SK-N-SH (cell line): ENCODE data around the gene NDOR1. TPM values are rescaled to one million over a fixed set of nuclear protein-coding genes. Genes with fewer than 3 reads are reported as not detected.

Experiments used
- CTCF ChIA-PET: fragments of 300-600, 350-600 bp; formaldehyde crosslinking; extraction: SDS; loops from one replicate; lab custom pipeline; 2021; lab: Yijun Ruan, JAX
- POLR2A ChIA-PET: fragments of 350-600 bp; sonication (Branson Sonifier 250); formaldehyde crosslinking; extraction: SDS; loops from one replicate; lab custom pipeline; 2020; ENCODE audit warnings: antibody characterized with exemption, inconsistent platforms; lab: Yijun Ruan, JAX
- DNase-seq: peaks from one replicate; pipeline ENCODE4 v3.0.0; 2012
- H2AFZ ChIP-seq: fragments of 200-600 bp; sonication (generic); 2 replicates; pipeline ENCODE4 v1.8.1; 2016; ENCODE audit warnings: antibody characterized with exemption, mild to moderate bottlenecking, low read depth
- H3F3A ChIP-seq: fragments of 200-600 bp; sonication (generic); replicated peaks from 2 replicates; pipeline ENCODE3; 2016; ENCODE audit warnings: antibody characterized with exemption, mild to moderate bottlenecking; ENCODE audit not compliant: insufficient read depth
- H3K27ac ChIP-seq, 2 experiments: fragments of 200-500 bp in 1 of 2; fragments of 200-600 bp in 1 of 2; sonication (Bioruptor generic) in 1 of 2; sonication (generic), shearing (Covaris generic) in 1 of 2; 2 replicates each; pipeline versions ENCODE4 v1.5.1 to v1.6.1; 2014 to 2016; ENCODE audit warnings: low read depth in 2 of 2, inconsistent platforms in 1 of 2, low read length in 1 of 2, mild to moderate bottlenecking in 1 of 2, mixed read lengths in 1 of 2
- H3K27me3 ChIP-seq: fragments of 200-600 bp; sonication (generic), shearing (Covaris generic); 2 replicates; pipeline ENCODE4 v1.6.1; 2016; ENCODE audit warnings: mixed run types; ENCODE audit not compliant: insufficient read depth
- H3K36me3 ChIP-seq, 2 experiments: fragments of 200-500 bp in 1 of 2; fragments of 200-600 bp in 1 of 2; sonication (Bioruptor generic) in 1 of 2; sonication (generic) in 1 of 2; replicated peaks in 1 of 2; 2 replicates each; pipeline versions ENCODE3 to v1.5.1; 2014 to 2016; ENCODE audit warnings: low read length in 1 of 2, mild to moderate bottlenecking in 1 of 2; ENCODE audit not compliant: insufficient read depth in 2 of 2, control insufficient read depth in 1 of 2
- H3K4me1 ChIP-seq, 2 experiments: fragments of 200-500 bp in 1 of 2; fragments of 200-600 bp in 1 of 2; sonication (Bioruptor generic) in 1 of 2; sonication (generic), shearing (Covaris generic) in 1 of 2; 2 replicates each; pipeline versions ENCODE4 v1.5.1 to v1.6.1; 2014 to 2016; ENCODE audit warnings: low read depth in 1 of 2, low read length in 1 of 2, mixed run types in 1 of 2; ENCODE audit not compliant: insufficient read depth in 2 of 2, control insufficient read depth in 1 of 2
- H3K4me2 ChIP-seq: fragments of 200-600 bp; sonication (generic), shearing (Covaris generic); 2 replicates; pipeline ENCODE4 v1.6.1; 2017; ENCODE audit warnings: mixed run types
- H3K4me3 ChIP-seq, 2 experiments: fragments of 200-500 bp in 1 of 2; fragments of 200-600 bp in 1 of 2; sonication (Bioruptor generic) in 1 of 2; sonication (generic), shearing (Covaris generic) in 1 of 2; 2 replicates each; pipeline versions ENCODE4 v1.5.1 to v1.8.1; 2014 to 2016; ENCODE audit warnings: low read depth in 2 of 2, inconsistent platforms in 1 of 2, low read length in 1 of 2, mild to moderate bottlenecking in 1 of 2, mixed read lengths in 1 of 2, moderate library complexity in 1 of 2
- H3K79me2 ChIP-seq: fragments of 200-600 bp; sonication (generic); 2 replicates; pipeline ENCODE4 v1.8.1; 2017; ENCODE audit warnings: mild to moderate bottlenecking; ENCODE audit not compliant: insufficient read depth
- H3K9ac ChIP-seq: fragments of 200-600 bp; sonication (generic); 2 replicates; pipeline ENCODE4 v1.6.1; 2017; ENCODE audit warnings: mixed run types
- H3K9me2 ChIP-seq: fragments of 200-600 bp; sonication (generic); 2 replicates; pipeline ENCODE4 v1.6.1; 2017; ENCODE audit warnings: mixed run types
- H3K9me3 ChIP-seq: fragments of 200-600 bp; sonication (generic); 2 replicates; pipeline ENCODE4 v1.6.1; 2017; ENCODE audit warnings: mixed run types, mild to moderate bottlenecking, moderate library complexity
- H4K20me1 ChIP-seq: fragments of 200-600 bp; sonication (generic); 2 replicates; pipeline ENCODE4 v1.6.1; 2017; ENCODE audit warnings: mild to moderate bottlenecking, mixed run types; ENCODE audit not compliant: insufficient read depth
- CHD2 ChIP-seq: fragments of 150-350 bp; IDR thresholded peaks from 2 replicates; pipeline ENCODE4 v1.6.1; 2018; ENCODE audit warnings: low read length; ENCODE audit not compliant: partially characterized antibody
- CTCF ChIP-seq: fragments of 200-600 bp; sonication (generic); IDR thresholded peaks from 2 replicates; pipeline ENCODE4 v1.6.1; 2017; ENCODE audit warnings: antibody characterized with exemption, mild to moderate bottlenecking, moderate library complexity
- EZH2phosphoT487 ChIP-seq: fragments of 200-600 bp; sonication (generic); IDR thresholded peaks from 2 replicates; pipeline ENCODE4 v1.6.1; 2017; ENCODE audit warnings: low read depth, mixed run types, mild to moderate bottlenecking, antibody characterized with exemption, moderate library complexity, borderline replicate concordance
- MXI1 ChIP-seq: IDR thresholded peaks from 2 replicates; pipeline ENCODE4 v1.6.1; 2012; ENCODE audit warnings: mild to moderate bottlenecking, low read depth, low read length, improper control_type of control experiment
- NRF1 ChIP-seq: IDR thresholded peaks from 2 replicates; pipeline ENCODE4 v1.6.1; 2012; ENCODE audit warnings: low read depth, mild to moderate bottlenecking, low read length
- RAD21 ChIP-seq: IDR thresholded peaks from 2 replicates; pipeline ENCODE4 v1.6.1; 2012; ENCODE audit warnings: mild to moderate bottlenecking, low read length
- RCOR1 ChIP-seq: fragments of 150-350 bp; IDR thresholded peaks from 2 replicates; pipeline ENCODE4 v1.6.1; 2017; ENCODE audit warnings: antibody characterized with exemption, low read length
- SMC3 ChIP-seq: IDR thresholded peaks from 2 replicates; pipeline ENCODE4 v1.6.1; 2012; ENCODE audit warnings: low read depth, low read length, improper control_type of control experiment
- YY1 ChIP-seq: IDR thresholded peaks from 2 replicates; pipeline ENCODE4 v1.4.0; 2012; ENCODE audit warnings: low read depth, mild to moderate bottlenecking
- WGBS: methylation state at CpG from one replicate; pipeline ENCODE4 v1.1.6; 2017; ENCODE audit warnings: low lambda C conversion rate; 5-methylcytosine and 5-hydroxymethylcytosine counted together
- polyA plus RNA-seq, 3 experiments: library from polyadenylated mRNA; depleted of rRNA; stranded (reverse); fragments of >200 nt; gene quantifications; 2 replicates each; pipeline ENCODE4 v1.2.3, GENCODE V29; 2012
- TF ChIP-seq, protein P1 (sequence below): fragments of 150-350 bp; IDR thresholded peaks from 2 replicates; pipeline ENCODE4 v1.6.1; 2016; ENCODE audit warnings: mild to moderate bottlenecking, low read depth, low read length
- TF ChIP-seq, protein P2 (sequence below): IDR thresholded peaks from 2 replicates; pipeline ENCODE4 v1.4.0; 2012; ENCODE audit warnings: low read depth
- TF ChIP-seq, protein P3 (sequence below): IDR thresholded peaks from 2 replicates; pipeline ENCODE4 v1.4.0; 2012; ENCODE audit warnings: low read depth, borderline replicate concordance

Gene NDOR1
- polyA plus RNA-seq, 1 of the 3 experiments (the other 2 are of a cell fraction): 8.6 TPM

DNA sequence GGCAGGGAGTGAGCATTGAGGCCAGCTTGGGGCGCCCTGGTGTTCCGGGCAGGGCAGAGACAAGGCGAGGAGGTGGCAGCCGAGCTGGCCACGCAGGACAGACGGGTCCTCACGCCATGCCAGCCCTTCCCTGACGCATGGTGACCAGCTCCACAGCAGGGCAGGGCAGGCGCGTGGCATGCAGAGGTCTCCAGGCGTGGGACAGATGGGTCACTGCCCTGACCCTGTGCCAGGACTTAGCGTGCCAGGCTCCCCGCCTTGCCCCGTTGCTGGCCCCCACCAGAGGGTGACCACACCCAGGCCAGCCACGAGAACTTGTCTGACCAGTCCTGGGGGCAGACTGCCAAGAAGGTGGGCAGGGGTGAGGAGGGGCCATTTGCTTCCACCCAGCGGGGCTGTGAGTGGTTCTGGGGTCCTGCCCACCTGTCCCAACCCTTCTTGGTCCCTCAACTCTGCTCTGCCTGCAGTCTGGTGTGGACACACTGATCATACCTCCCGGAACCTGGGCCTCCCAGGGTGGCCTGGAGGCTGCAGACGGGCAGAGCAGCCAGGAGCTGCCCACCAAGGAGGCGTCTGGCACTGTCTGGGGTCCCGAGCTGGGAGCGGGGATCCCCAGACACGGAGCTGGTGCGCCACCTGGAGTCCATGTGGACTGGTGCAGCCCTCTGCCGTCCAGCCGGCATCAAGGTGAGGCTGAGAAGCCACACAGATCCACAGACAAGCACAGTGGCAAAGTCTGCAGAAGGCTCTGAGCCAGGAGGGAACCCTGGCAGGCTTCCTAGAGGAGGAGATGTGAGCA, 21.8 kb downstream of the NDOR1 start, which contains the start of gene RNF224:
Gene RNF224 (plus strand): TSS at position 449 of the 799 bp plus-strand sequence. CDS start 834 bp downstream, outside the sequence.
- no peaks in the 10 kb centered on the region for H3K9me2 ChIP-seq
- no peak within 1 kb of the TSS for H3K9ac ChIP-seq
- ChIA-PET POLR2A (interaction anchor here (1.0 to 1.5 kb wide), 7 partner anchors 13 to 120 kb away, joined by 3 to 8 read pairs (median 5); no protein-coding TSS in a partner anchor), CTCF (interaction anchor here (0.6 to 7.7 kb wide), 47 partner anchors 8 to 315 kb away, joined by 3 to 95 read pairs (median 5); partner anchors contain the start of genes ANAPC2, DPP7, LRRC26 and MAN1B1)
- no peaks in the 10 kb centered on the region for H3K79me2 ChIP-seq
- peaks cover 16% of the 10 kb centered on the region for H3F3A ChIP-seq
- no peaks in the 10 kb centered on the region for H3K36me3 ChIP-seq
- H2AFZ ChIP-seq: no peak within 1 kb of the TSS
- TF ChIP-seq SMC3: peak; percentile 81
- 0 out of 2 replicates have a peak, but pooled peaks have one; percentile 28 for TF ChIP-seq RCOR1
- TF ChIP-seq RAD21: peak; percentile 87
- TF ChIP-seq NRF1: no peak
- TF ChIP-seq, protein P1, sequence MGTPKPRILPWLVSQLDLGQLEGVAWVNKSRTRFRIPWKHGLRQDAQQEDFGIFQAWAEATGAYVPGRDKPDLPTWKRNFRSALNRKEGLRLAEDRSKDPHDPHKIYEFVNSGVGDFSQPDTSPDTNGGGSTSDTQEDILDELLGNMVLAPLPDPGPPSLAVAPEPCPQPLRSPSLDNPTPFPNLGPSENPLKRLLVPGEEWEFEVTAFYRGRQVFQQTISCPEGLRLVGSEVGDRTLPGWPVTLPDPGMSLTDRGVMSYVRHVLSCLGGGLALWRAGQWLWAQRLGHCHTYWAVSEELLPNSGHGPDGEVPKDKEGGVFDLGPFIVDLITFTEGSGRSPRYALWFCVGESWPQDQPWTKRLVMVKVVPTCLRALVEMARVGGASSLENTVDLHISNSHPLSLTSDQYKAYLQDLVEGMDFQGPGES: no peak
- peak; percentile 82 for TF ChIP-seq CTCF
- no peak for TF ChIP-seq MXI1
- no peak for TF ChIP-seq YY1
- TF ChIP-seq, protein P2, sequence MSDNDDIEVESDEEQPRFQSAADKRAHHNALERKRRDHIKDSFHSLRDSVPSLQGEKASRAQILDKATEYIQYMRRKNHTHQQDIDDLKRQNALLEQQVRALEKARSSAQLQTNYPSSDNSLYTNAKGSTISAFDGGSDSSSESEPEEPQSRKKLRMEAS: 0 out of 2 replicates have a peak, but pooled peaks have one; percentile 17
- no peak for TF ChIP-seq EZH2phosphoT487
- TF ChIP-seq, protein P3, sequence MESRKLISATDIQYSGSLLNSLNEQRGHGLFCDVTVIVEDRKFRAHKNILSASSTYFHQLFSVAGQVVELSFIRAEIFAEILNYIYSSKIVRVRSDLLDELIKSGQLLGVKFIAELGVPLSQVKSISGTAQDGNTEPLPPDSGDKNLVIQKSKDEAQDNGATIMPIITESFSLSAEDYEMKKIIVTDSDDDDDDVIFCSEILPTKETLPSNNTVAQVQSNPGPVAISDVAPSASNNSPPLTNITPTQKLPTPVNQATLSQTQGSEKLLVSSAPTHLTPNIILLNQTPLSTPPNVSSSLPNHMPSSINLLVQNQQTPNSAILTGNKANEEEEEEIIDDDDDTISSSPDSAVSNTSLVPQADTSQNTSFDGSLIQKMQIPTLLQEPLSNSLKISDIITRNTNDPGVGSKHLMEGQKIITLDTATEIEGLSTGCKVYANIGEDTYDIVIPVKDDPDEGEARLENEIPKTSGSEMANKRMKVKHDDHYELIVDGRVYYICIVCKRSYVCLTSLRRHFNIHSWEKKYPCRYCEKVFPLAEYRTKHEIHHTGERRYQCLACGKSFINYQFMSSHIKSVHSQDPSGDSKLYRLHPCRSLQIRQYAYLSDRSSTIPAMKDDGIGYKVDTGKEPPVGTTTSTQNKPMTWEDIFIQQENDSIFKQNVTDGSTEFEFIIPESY: no peak
- TF ChIP-seq CHD2: peak; percentile 41
- no peak within 1 kb of the TSS; a peak in 1 of 4 replicates for H3K27ac ChIP-seq
- H3K9me3 ChIP-seq: no peaks in the 10 kb centered on the region
- no peaks in the 10 kb centered on the region for H3K27me3 ChIP-seq
- DNase-seq: peak; percentile 91
- peak within 1 kb of the TSS; percentile 1; the same call in 1 of the 2 replicates for H3K4me2 ChIP-seq
- no peak within 1 kb of the TSS; a peak in 1 of 4 replicates for H3K4me3 ChIP-seq
- H3K4me1 ChIP-seq: peaks cover 0 to 54% of the 10 kb centered on the region in 2 experiments; a peak in 1 of 4 replicates
- H4K20me1 ChIP-seq: no peaks in the 10 kb centered on the region
- 44% methylated on average over 11 of the region's 25 CpGs for WGBS
